Dendritic cell treated with granulocyte-macrophage colony-stimulating factor and Interleukin-4, amounts not matched to agents 40 ng/mL and 50 ng/mL, for 4 days (primary cell): ENCODE data around the gene PTPRK.

Source experiments
- H3K27ac Mint-ChIP-seq: one replicate; pipeline ENCODE4 v1.8.0; 2022; ENCODE audit warnings: mild to moderate bottlenecking, mixed read lengths
- H3K27me3 Mint-ChIP-seq: one replicate; pipeline ENCODE4 v1.8.0; 2022; ENCODE audit warnings: mild to moderate bottlenecking, mixed read lengths
- H3K36me3 Mint-ChIP-seq: one replicate; pipeline ENCODE4 v1.8.0; 2022; ENCODE audit warnings: low read depth, mixed read lengths
- H3K4me1 Mint-ChIP-seq: one replicate; pipeline ENCODE4 v1.8.0; 2022; ENCODE audit warnings: low read depth, mixed read lengths
- H3K4me3 Mint-ChIP-seq: one replicate; pipeline ENCODE4 v1.8.0; 2022; ENCODE audit warnings: mild to moderate bottlenecking, moderate library complexity, mixed read lengths
- H3K9me3 Mint-ChIP-seq: one replicate; pipeline ENCODE4 v1.8.0; 2022; ENCODE audit warnings: mixed read lengths
- intact Hi-C: fragments of 100-400 bp; cut with micrococcal nuclease; formaldehyde crosslinking; loops from one replicate; pipeline ENCODE4 v1.15.0; 2022

Gene PTPRK

GRCh38 chr6:128242765-128243403 lies 277.5 kb downstream of the PTPRK start:
- intact Hi-C loops, result no loop called here
- Mint-ChIP-seq H3K9me3 (no peaks in the 10 kb centered on the region), H3K4me1 (no peaks in the 10 kb centered on the region), H3K27me3 (no peaks in the 10 kb centered on the region), H3K36me3 (no peaks in the 10 kb centered on the region), H3K27ac (no peak overlapping the region), H3K4me3 (no peak overlapping the region)

- H3K27me3 Mint-ChIP-seq, result no peaks in the 10 kb centered on the region
- no peak overlapping the region for H3K27ac Mint-ChIP-seq
- H3K36me3 Mint-ChIP-seq, result no peaks in the 10 kb centered on the region
- no peak overlapping the region for H3K4me3 Mint-ChIP-seq
- no peaks in the 10 kb centered on the region for H3K9me3 Mint-ChIP-seq
- H3K4me1 Mint-ChIP-seq, result no peaks in the 10 kb centered on the region
- intact Hi-C loops, result no loop called here
Observed at GRCh38 chr6:128241216-128241615, 279.2 kb downstream of the PTPRK start.

- intact Hi-C loops, result no loop called here
- no peaks in the 10 kb centered on the region for H3K9me3 Mint-ChIP-seq
- H3K4me3 Mint-ChIP-seq, result no peak overlapping the region
- no peak overlapping the region for H3K27ac Mint-ChIP-seq
- H3K36me3 Mint-ChIP-seq, result no peaks in the 10 kb centered on the region
- H3K27me3 Mint-ChIP-seq, result no peaks in the 10 kb centered on the region
- H3K4me1 Mint-ChIP-seq, result no peaks in the 10 kb centered on the region
Observed at GRCh38 chr6:128240024-128240428, 280.4 kb downstream of the PTPRK start.

- H3K4me3 Mint-ChIP-seq, result no peak overlapping the region
- no peaks in the 10 kb centered on the region for H3K36me3 Mint-ChIP-seq
- H3K27ac Mint-ChIP-seq, result no peak overlapping the region
- no peaks in the 10 kb centered on the region for H3K4me1 Mint-ChIP-seq
- intact Hi-C loops, result no loop called here
- no peaks in the 10 kb centered on the region for H3K9me3 Mint-ChIP-seq
- H3K27me3 Mint-ChIP-seq, result no peaks in the 10 kb centered on the region
Observed at GRCh38 chr6:128239146-128239545, 281.3 kb downstream of the PTPRK start.

- no peaks in the 10 kb centered on the region for H3K36me3 Mint-ChIP-seq
- intact Hi-C loops, result no loop called here
- no peaks in the 10 kb centered on the region for H3K9me3 Mint-ChIP-seq
- H3K4me3 Mint-ChIP-seq, result no peak overlapping the region
- H3K27ac Mint-ChIP-seq, result no peak overlapping the region
- H3K4me1 Mint-ChIP-seq, result no peaks in the 10 kb centered on the region
- no peaks in the 10 kb centered on the region for H3K27me3 Mint-ChIP-seq
Observed at GRCh38 chr6:128238225-128238624, 282.2 kb downstream of the PTPRK start.

- Mint-ChIP-seq H3K36me3 (no peaks in the 10 kb centered on the region), H3K4me1 (no peaks in the 10 kb centered on the region), H3K27me3 (no peaks in the 10 kb centered on the region), H3K27ac (no peak overlapping the region), H3K4me3 (no peak overlapping the region), H3K9me3 (no peaks in the 10 kb centered on the region)
- intact Hi-C loops, result no loop called here
Observed at GRCh38 chr6:128235556-128235955, 284.8 kb downstream of the PTPRK start.

GRCh38 chr6:128233531-128233930 lies 286.9 kb downstream of the PTPRK start:
- no peaks in the 10 kb centered on the region for H3K27me3 Mint-ChIP-seq
- intact Hi-C loops, result no loop called here
- H3K9me3 Mint-ChIP-seq, result no peaks in the 10 kb centered on the region
- H3K36me3 Mint-ChIP-seq, result no peaks in the 10 kb centered on the region
- H3K4me3 Mint-ChIP-seq, result no peak overlapping the region
- H3K27ac Mint-ChIP-seq, result no peak overlapping the region
- H3K4me1 Mint-ChIP-seq, result no peaks in the 10 kb centered on the region

- H3K36me3 Mint-ChIP-seq, result no peaks in the 10 kb centered on the region
Observed at GRCh38 chr6:128230267-128230989, 290.0 kb downstream of the PTPRK start.

GRCh38 chr6:128225612-128226011 lies 294.8 kb downstream of the PTPRK start:
- intact Hi-C loops, result no loop called here
- H3K36me3 Mint-ChIP-seq, result no peaks in the 10 kb centered on the region
- no peak overlapping the region for H3K27ac Mint-ChIP-seq
- H3K4me1 Mint-ChIP-seq, result no peaks in the 10 kb centered on the region
- no peaks in the 10 kb centered on the region for H3K9me3 Mint-ChIP-seq
- H3K27me3 Mint-ChIP-seq, result no peaks in the 10 kb centered on the region
- H3K4me3 Mint-ChIP-seq, result no peak overlapping the region

More at GRCh38 chr6:128230267-128230989, 290.0 kb downstream of the PTPRK start:
- no peaks in the 10 kb centered on the region for H3K9me3 Mint-ChIP-seq
- H3K4me3 Mint-ChIP-seq, result no peak overlapping the region
- H3K4me1 Mint-ChIP-seq, result no peaks in the 10 kb centered on the region
- intact Hi-C loops, result no loop called here
- H3K27ac Mint-ChIP-seq, result no peak overlapping the region
- H3K27me3 Mint-ChIP-seq, result no peaks in the 10 kb centered on the region

GRCh38 chr6:128216917-128217316 lies 303.5 kb downstream of the PTPRK start:
- no peaks in the 10 kb centered on the region for H3K36me3 Mint-ChIP-seq
- H3K4me3 Mint-ChIP-seq, result no peak overlapping the region
- H3K4me1 Mint-ChIP-seq, result no peaks in the 10 kb centered on the region
- no peaks in the 10 kb centered on the region for H3K27me3 Mint-ChIP-seq
- H3K9me3 Mint-ChIP-seq, result no peaks in the 10 kb centered on the region
- intact Hi-C loops, result no loop called here
- H3K27ac Mint-ChIP-seq, result no peak overlapping the region

- no peaks in the 10 kb centered on the region for H3K27me3 Mint-ChIP-seq
- intact Hi-C loops, result no loop called here
- H3K9me3 Mint-ChIP-seq, result no peaks in the 10 kb centered on the region
- H3K4me1 Mint-ChIP-seq, result no peaks in the 10 kb centered on the region
- H3K4me3 Mint-ChIP-seq, result no peak overlapping the region
- no peak overlapping the region for H3K27ac Mint-ChIP-seq
- H3K36me3 Mint-ChIP-seq, result no peaks in the 10 kb centered on the region
Observed at GRCh38 chr6:128209771-128210170, 310.6 kb downstream of the PTPRK start.

GRCh38 chr6:128208851-128209580 lies 311.4 kb downstream of the PTPRK start:
- H3K36me3 Mint-ChIP-seq, result no peaks in the 10 kb centered on the region
- H3K4me3 Mint-ChIP-seq, result no peak overlapping the region
- intact Hi-C loops, result no loop called here
- no peaks in the 10 kb centered on the region for H3K4me1 Mint-ChIP-seq
- no peaks in the 10 kb centered on the region for H3K27me3 Mint-ChIP-seq
- no peak overlapping the region for H3K27ac Mint-ChIP-seq
- H3K9me3 Mint-ChIP-seq, result no peaks in the 10 kb centered on the region

- no peak overlapping the region for H3K4me3 Mint-ChIP-seq
- no peak overlapping the region for H3K27ac Mint-ChIP-seq
- H3K4me1 Mint-ChIP-seq, result no peaks in the 10 kb centered on the region
- no peaks in the 10 kb centered on the region for H3K27me3 Mint-ChIP-seq
- H3K36me3 Mint-ChIP-seq, result no peaks in the 10 kb centered on the region
- intact Hi-C loops, result no loop called here
- H3K9me3 Mint-ChIP-seq, result peaks cover 3% of the 10 kb centered on the region
Observed at GRCh38 chr6:128208078-128208477, 312.3 kb downstream of the PTPRK start.

- H3K27me3 Mint-ChIP-seq, result no peaks in the 10 kb centered on the region
- no peaks in the 10 kb centered on the region for H3K36me3 Mint-ChIP-seq
- H3K27ac Mint-ChIP-seq, result no peak overlapping the region
- no peak overlapping the region for H3K4me3 Mint-ChIP-seq
- H3K9me3 Mint-ChIP-seq, result peaks cover 15% of the 10 kb centered on the region
- H3K4me1 Mint-ChIP-seq, result no peaks in the 10 kb centered on the region
- intact Hi-C loops, result no loop called here
Observed at GRCh38 chr6:128206610-128207426, 313.6 kb downstream of the PTPRK start.
